Limb (tissue), 2 donors: ENCODE data around the gene NKD2.
"Not testable (repeated sequence)": the region's sequence is repeated elsewhere in the genome, so short reads cannot be mapped to it uniquely, and the experiment has no call there.

Experiments
- DNase-seq, 2 donors: peaks; one replicate each; pipeline ENCODE4 v3.0.0-alpha.2; 2016; ENCODE audit errors: extremely low spot score in 2 of 2

Gene NKD2

GRCh38 chr5:1012900-1013237, 4.3 kb downstream of the NKD2 start:
- DNase-seq: no peak

- no peak for DNase-seq
These were observed 4.8 kb downstream of the NKD2 start for GRCh38 chr5:1013238-1013947.

GRCh38 chr5:1013948-1014301, 5.3 kb downstream of the NKD2 start:
- no peak for DNase-seq

- DNase-seq: no peak
These were observed 5.7 kb downstream of the NKD2 start for GRCh38 chr5:1014346-1014745.

- no peak for DNase-seq
These were observed 6.2 kb downstream of the NKD2 start for GRCh38 chr5:1014781-1015221.

- DNase-seq: no peak
These were observed 6.9 kb downstream of the NKD2 start for GRCh38 chr5:1015507-1015906.

- no peak for DNase-seq
These were observed 7.4 kb downstream of the NKD2 start for GRCh38 chr5:1016036-1016435.

- no peak for DNase-seq
These were observed 7.9 kb downstream of the NKD2 start for GRCh38 chr5:1016476-1016875.

GRCh38 chr5:1017056-1017455, 8.5 kb downstream of the NKD2 start:
- DNase-seq: no peak

- DNase-seq: no peak
These were observed 9.3 kb downstream of the NKD2 start for GRCh38 chr5:1017691-1018455.

- no peak for DNase-seq
These were observed 10.0 kb downstream of the NKD2 start for GRCh38 chr5:1018596-1018995.

- DNase-seq: no peak
These were observed 10.7 kb downstream of the NKD2 start for GRCh38 chr5:1019001-1019905.

GRCh38 chr5:1020452-1020961, 11.9 kb downstream of the NKD2 start:
- no peak for DNase-seq

GRCh38 chr5:1021136-1021968, 12.8 kb downstream of the NKD2 start:
- DNase-seq: peak; percentile 83 to 90

GRCh38 chr5:1021969-1022336, 13.4 kb downstream of the NKD2 start:
- not testable (repeated sequence) for DNase-seq

- DNase-seq: no peak
These were observed 18.4 kb downstream of the NKD2 start for GRCh38 chr5:1026700-1027621.

- DNase-seq: no peak
These were observed 19.2 kb downstream of the NKD2 start for GRCh38 chr5:1027631-1028441.

GRCh38 chr5:1028481-1029281, 20.1 kb downstream of the NKD2 start:
- DNase-seq: no peak
